HG02610 (cell line): ENCODE results near the gene RORB.

Experiments used
- ATAC-seq: cut with Tn5 transposase; IDR thresholded peaks from one replicate; pipeline ENCODE4 v1.9.1; 2021; ENCODE audit warnings: mild to moderate bottlenecking, moderate library complexity; ENCODE audit not compliant: unreplicated experiment

The RORB gene

DNA sequence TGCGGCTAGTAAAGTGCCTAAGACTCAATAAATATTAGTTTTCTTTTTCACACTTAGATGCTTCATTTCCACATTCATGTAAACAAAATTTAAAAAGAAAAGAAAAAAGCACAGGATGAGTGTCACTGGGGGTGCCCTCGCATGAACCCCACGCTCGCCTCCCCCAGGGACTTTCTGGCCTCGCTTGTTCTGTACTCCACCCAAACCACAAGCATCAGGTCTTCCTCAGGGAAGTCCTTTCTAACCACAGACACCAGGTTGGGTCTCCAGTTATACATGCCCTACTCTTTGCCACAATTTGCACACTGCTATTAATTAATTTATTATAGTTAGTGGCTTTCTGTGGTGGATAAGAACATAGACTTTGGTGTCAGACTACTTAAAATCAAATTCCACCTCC, 92.4 kb downstream of the RORB start:
- ATAC-seq = peak; percentile 81

GRCh38 chr9:74595286-74595685, 98.2 kb downstream of the RORB start:
- no peak for ATAC-seq

- ATAC-seq = no peak
Measured at GRCh38 chr9:74598874-74599273, 101.7 kb downstream of the RORB start.

GRCh38 chr9:74609671-74610405, 112.7 kb downstream of the RORB start:
- no peak for ATAC-seq

GRCh38 chr9:74610523-74611061, 113.5 kb downstream of the RORB start:
- ATAC-seq = no peak

GRCh38 chr9:74630228-74630627, 133.1 kb downstream of the RORB start:
- ATAC-seq = no peak

DNA sequence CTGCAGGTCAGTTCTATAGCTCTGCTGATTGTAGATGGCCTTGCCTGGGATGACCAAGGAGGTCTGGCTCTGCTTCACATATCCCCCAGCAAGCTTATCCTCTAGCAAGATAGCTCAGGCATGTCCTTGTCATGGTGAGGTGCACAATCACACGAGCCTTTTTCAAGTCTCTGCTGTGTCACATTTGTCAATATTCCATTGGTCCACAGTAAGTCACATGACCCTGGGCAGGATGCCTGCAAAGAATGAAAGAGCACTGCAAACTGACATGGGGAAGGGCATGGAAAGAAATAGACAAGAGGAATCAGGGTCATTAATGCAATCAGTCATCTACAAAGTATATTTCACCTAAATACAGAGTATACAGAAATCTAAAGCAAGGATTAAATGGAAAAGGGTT, 142.0 kb downstream of the RORB start:
- no peak for ATAC-seq

- no peak for ATAC-seq
Measured at GRCh38 chr9:74642376-74642775, 145.2 kb downstream of the RORB start.

DNA sequence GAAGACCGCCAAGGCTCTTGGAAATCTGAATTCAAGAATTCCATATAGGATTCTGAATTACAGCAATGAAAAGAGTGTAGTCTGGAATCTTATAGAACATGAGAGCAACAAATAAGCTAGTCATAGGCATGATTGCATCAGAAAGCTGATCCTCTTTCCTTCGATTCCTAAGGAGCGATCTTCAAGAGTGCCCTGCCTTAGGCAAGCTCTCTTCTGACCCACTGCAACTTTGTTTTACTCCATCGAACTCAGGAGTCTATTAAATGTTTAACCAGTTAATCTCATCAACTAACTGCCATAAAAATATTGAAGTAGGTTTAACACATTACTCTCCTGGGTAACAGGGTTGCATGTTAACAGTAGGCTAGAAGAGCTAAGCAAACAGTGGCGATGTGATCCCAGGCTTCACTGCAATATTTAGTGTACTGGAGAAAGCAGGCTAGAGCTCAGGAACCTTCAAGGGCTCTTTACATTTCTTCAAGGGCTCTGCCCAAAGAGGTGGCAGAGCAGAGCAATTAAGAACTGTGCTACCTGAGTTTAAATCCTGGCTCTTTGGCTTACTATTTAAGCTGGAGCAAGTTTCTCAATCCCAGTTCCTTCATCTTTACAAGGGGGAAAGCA, 146.3 kb downstream of the RORB start:
- no peak for ATAC-seq

DNA sequence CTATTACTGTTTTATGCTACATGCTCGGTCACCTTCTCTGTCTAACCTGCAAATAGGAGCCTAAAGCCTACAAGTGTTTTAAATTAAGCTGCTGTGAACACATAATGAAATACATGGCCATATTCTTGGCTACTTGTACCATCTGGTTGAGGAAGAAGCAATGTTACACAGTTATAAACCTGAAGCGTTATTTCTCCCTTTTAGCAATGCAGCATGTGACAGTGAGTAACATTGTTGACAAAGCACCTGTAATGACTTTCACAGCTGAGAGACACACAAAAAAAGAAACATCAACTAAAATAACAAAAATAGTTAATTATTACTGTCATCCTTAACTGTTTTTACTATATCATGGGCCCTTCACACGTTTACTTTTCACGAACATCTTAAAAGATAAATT, 146.9 kb downstream of the RORB start:
- ATAC-seq = no peak

DNA sequence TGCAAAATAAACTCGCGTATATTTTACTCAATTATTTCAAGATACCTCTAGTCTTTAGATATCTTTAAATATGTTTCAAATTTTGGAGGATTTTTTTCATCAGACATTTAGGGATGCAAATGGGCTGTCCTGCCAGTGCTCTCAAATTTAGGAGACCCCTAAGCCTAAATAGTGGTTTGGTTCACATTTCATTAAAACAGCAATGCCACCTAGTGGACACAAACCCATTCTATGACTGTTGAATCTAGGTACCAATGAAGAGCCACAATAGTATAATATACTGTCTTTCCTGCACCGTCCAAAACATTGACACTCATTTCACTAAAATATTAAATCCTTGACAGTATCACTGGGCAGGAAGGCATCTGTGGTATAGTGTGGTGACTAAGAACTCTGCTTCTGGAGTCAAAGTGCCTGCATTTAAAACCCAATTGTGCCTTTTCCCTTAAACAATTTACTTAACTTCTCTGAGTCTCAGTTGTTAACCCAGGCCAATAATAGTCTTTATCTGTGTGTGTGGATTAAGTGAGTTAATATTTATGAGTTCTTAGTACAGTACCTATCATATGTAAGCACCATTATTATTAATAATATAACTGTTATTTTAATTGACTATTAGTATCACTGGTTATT, 148.0 kb downstream of the RORB start:
- ATAC-seq = no peak

GRCh38 chr9:74653410-74654080, 156.4 kb downstream of the RORB start:
- no peak for ATAC-seq

DNA sequence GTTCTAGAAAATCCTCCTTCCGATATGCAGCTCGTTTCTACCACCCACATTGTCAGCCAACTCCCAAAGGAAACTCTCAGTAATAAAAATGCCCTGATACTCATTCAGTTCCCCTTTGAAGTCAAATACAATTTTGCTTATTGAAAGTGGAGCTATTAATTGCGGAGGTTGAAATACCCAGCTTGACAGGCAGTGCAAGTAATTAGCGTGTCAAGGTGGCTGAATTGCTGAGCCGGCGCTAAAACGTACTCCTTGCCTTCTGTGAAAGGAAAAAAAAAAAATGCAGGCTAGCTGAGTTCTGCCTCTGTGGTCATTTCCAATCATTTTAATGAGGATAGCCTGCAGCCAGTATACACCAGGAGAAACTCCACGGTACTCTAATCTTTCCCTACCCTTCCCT, 165.5 kb downstream of the RORB start:
- ATAC-seq = no peak

DNA sequence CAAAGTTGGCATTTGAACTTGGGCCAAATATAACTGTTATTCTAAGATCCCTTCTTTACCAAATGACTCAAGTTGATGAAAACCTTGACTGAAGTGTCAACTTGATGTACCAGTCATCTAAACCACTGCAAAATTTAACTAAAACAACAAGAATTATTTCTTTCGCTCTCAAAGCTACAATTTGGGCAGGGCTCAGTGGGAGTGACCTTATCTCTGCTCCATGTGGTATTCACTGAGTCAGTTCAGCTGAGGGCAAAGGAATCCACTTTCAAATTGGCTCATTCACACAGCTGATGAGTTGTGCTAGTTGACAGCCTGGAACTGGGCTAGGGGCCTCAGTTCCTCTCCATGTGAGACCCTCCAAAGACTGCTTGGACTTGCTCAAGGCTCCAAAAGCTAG, 166.3 kb downstream of the RORB start:
- ATAC-seq = no peak

GRCh38 chr9:74666625-74667316, 169.6 kb downstream of the RORB start:
- ATAC-seq = no peak

DNA sequence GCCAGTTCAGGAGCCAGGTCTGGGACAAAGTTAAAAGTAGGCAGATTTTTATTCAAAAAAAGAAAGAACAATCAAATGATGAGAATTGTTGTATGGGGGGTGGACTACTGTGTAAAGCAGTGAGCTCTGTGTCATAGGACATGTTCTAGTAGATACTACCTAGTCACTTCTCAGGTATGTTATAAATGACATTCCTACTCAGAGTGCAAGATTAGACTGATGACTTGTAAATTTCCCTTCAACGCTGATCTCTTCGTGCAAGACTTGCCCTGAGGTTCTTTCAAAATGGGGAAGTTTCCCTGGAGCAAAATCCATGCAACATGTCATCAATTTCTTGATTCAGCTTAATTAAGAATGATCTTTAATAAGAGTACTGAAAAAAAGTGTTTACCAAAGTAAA, 175.1 kb downstream of the RORB start:
- ATAC-seq = no peak

- ATAC-seq = no peak
Measured at GRCh38 chr9:74674077-74674476, 176.9 kb downstream of the RORB start.

DNA sequence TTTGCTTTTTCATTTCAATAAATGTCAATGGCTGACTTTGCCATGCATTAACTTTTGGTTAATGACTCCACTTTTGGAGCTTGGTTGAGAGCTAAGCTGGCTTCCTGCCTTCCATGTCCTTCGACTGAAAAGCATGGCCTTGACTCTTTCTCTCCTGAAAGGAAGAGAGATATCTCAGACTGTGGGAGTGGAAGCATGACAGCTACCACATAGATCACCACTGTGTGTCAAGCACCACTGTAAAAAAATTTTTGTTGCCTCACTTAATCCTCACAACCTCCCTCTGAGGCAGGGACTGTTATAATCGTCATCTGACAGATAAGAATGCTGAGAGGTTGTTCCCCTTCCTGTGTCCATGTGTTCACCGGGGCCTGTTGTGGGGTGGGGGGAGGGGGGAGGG, 184.8 kb downstream of the RORB start:
- no peak for ATAC-seq

GRCh38 chr9:74683322-74683721, 186.2 kb downstream of the RORB start:
- ATAC-seq = no peak

- ATAC-seq = no peak
Measured at GRCh38 chr9:74691058-74691457, 193.9 kb downstream of the RORB start.

DNA sequence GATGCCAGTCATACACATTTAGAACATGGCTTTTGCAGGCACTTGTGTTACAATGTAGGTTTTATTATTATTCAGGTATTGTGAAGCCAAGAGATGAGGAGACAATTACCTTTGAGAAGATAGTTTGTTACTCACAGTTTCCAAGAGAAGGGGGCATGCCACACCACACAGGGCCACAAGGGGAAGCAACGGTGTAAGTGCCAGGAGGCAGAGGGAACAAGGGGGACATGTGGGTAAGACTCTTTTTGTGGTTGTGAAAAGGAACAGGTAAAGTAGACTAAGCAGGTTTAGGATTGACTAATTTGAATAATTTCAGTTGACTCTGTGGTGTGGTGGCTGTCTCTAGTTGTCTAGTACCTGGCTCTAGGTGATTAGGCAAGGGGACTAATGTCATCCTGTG, 199.4 kb downstream of the RORB start:
- ATAC-seq = peak; percentile 49
